ENCODE results near the gene C2orf81.

Gene C2orf81

DNA sequence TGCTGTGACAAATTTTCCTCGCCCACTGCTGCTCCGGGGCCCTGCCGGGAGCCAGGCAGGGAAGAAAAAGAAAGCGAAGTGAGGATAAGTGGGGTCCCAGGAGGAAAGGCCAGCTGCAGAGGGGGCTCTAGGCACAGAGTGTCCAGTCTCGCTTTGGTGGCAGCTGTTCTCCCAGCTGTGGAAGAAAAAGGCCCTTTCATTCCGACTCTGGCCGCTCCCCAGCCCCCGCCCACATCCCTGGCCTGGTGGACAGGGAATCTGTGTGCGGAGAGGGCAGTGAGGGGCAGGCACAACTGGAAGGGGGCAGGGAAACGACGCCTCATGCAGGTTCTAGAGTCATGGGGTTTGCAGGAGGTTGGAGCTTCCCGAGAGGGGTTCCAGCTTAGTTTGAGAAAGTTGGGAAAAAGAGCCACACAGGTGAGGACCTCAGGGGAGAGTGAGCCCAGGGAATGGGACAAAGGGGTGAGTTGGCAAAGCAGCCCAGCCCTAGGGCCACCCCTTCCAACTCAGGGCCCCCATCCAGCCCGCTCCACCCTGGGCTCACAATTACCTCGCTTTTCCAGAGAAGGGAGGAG lies 18.5 kb upstream of the C2orf81 start:
- no peaks in the 10 kb centered on the region for H3K9me3 ChIP-seq (ENCODE audit: control insufficient read depth, insufficient read depth, low read length)
- H3K4me2 ChIP-seq (ENCODE audit: low read length): peak overlapping the region; percentile 69
- peaks cover 25% of the 10 kb centered on the region for H3K27me3 ChIP-seq (ENCODE audit: control insufficient read depth, low read length)
- no peaks in the 10 kb centered on the region for H3K36me3 ChIP-seq (ENCODE audit: control insufficient read depth, low read length)
- no peak overlapping the region for H3K27ac ChIP-seq (ENCODE audit: low read depth, low read length)
- H3K4me1 ChIP-seq (ENCODE audit: control insufficient read depth, low read length): peaks cover 47% of the 10 kb centered on the region
- no peaks in the 10 kb centered on the region for H3K79me2 ChIP-seq (ENCODE audit: control insufficient read depth, low read length)
- no peaks in the 10 kb centered on the region for H4K20me1 ChIP-seq (ENCODE audit: control insufficient read depth, insufficient read depth, low read depth, low read length)
- H3F3A ChIP-seq (ENCODE audit: control insufficient read depth, insufficient read depth): no peaks in the 10 kb centered on the region
- H3K9me2 ChIP-seq (replicated peaks; ENCODE audit: control insufficient read depth, low read length): no peaks in the 10 kb centered on the region
- TF ChIP-seq EZH2phosphoT487 (IDR thresholded peaks at IDR 0.05; ENCODE audit: borderline replicate concordance, low read length): no peak
- TF ChIP-seq, protein P1, sequence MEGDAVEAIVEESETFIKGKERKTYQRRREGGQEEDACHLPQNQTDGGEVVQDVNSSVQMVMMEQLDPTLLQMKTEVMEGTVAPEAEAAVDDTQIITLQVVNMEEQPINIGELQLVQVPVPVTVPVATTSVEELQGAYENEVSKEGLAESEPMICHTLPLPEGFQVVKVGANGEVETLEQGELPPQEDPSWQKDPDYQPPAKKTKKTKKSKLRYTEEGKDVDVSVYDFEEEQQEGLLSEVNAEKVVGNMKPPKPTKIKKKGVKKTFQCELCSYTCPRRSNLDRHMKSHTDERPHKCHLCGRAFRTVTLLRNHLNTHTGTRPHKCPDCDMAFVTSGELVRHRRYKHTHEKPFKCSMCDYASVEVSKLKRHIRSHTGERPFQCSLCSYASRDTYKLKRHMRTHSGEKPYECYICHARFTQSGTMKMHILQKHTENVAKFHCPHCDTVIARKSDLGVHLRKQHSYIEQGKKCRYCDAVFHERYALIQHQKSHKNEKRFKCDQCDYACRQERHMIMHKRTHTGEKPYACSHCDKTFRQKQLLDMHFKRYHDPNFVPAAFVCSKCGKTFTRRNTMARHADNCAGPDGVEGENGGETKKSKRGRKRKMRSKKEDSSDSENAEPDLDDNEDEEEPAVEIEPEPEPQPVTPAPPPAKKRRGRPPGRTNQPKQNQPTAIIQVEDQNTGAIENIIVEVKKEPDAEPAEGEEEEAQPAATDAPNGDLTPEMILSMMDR (IDR thresholded peaks at IDR 0.05; ENCODE audit: low read depth, low read length, poor library complexity, severe bottlenecking): no peak
- H3K4me3 ChIP-seq (ENCODE audit: low read length): peak overlapping the region; percentile 66

DNA sequence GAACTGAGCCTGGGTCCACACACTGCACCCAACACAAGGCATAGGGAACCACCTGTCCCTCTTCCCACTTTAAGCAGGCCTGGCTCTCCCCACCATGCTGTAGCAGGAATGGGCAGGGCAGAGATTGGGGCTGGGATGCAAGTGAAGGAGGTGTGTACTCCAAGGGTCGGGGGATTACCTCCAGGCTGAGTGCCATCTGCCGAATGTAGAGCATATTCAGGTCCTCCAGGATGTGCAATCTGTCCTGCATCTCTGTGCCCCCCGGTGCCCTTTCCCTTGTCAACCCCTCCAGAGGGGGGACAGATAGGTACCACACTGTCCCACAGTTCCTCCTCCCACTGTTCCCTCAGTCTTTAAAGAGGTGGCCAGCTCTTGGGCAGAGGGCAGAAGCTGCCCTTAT lies 18.0 kb upstream of the C2orf81 start:
- Histone ChIP-seq H3F3A (ENCODE audit: control insufficient read depth, insufficient read depth) (no peaks in the 10 kb centered on the region), H3K27ac (ENCODE audit: low read depth, low read length) (no peak overlapping the region), H4K20me1 (ENCODE audit: control insufficient read depth, insufficient read depth, low read depth, low read length) (no peaks in the 10 kb centered on the region), H3K27me3 (ENCODE audit: control insufficient read depth, low read length) (peaks cover 20% of the 10 kb centered on the region), H3K4me1 (ENCODE audit: control insufficient read depth, low read length) (peaks cover 43% of the 10 kb centered on the region), H3K9me3 (ENCODE audit: control insufficient read depth, insufficient read depth, low read length) (no peaks in the 10 kb centered on the region), H3K9me2 (replicated peaks; ENCODE audit: control insufficient read depth, low read length) (no peaks in the 10 kb centered on the region), H3K36me3 (ENCODE audit: control insufficient read depth, low read length) (no peaks in the 10 kb centered on the region), H3K4me2 (ENCODE audit: low read length) (peak overlapping the region; percentile 69), H3K79me2 (ENCODE audit: control insufficient read depth, low read length) (no peaks in the 10 kb centered on the region), H3K4me3 (ENCODE audit: low read length) (peak overlapping the region; percentile 66)
- TF ChIP-seq, protein P1 (IDR thresholded peaks at IDR 0.05; ENCODE audit: low read depth, low read length, poor library complexity, severe bottlenecking): no peak
- no peak for TF ChIP-seq EZH2phosphoT487 (IDR thresholded peaks at IDR 0.05; ENCODE audit: borderline replicate concordance, low read length)

DNA sequence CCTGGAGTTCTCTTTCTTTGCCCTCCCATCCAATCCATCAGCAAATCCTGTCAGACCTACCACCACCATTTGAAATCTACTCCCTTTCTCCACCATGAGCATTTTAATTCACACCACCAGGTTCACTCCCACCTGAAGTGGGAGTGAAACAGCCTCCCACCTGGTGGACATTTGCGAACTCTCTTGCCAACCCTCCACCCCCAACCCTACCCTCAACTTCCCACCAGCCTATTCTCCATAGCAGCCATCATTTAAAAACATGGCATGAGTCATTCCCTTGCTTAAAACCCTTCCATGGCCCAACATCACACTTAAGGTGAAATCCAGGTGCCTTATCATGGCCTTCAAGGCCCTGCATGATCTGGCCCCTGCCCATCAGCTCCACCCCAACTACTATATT lies 16.8 kb upstream of the C2orf81 start:
- Histone ChIP-seq H3K9me3 (ENCODE audit: control insufficient read depth, insufficient read depth, low read length) (no peaks in the 10 kb centered on the region), H3K9me2 (replicated peaks; ENCODE audit: control insufficient read depth, low read length) (no peaks in the 10 kb centered on the region), H3K4me1 (ENCODE audit: control insufficient read depth, low read length) (peaks cover 35% of the 10 kb centered on the region), H3K4me3 (ENCODE audit: low read length) (no peak overlapping the region), H3K4me2 (ENCODE audit: low read length) (no peak overlapping the region), H3K36me3 (ENCODE audit: control insufficient read depth, low read length) (no peaks in the 10 kb centered on the region), H3K27me3 (ENCODE audit: control insufficient read depth, low read length) (peaks cover 18% of the 10 kb centered on the region), H3K27ac (ENCODE audit: low read depth, low read length) (no peak overlapping the region), H3F3A (ENCODE audit: control insufficient read depth, insufficient read depth) (no peaks in the 10 kb centered on the region), H4K20me1 (ENCODE audit: control insufficient read depth, insufficient read depth, low read depth, low read length) (no peaks in the 10 kb centered on the region), H3K79me2 (ENCODE audit: control insufficient read depth, low read length) (no peaks in the 10 kb centered on the region)
- TF ChIP-seq EZH2phosphoT487 (IDR thresholded peaks at IDR 0.05; ENCODE audit: borderline replicate concordance, low read length): no peak
- TF ChIP-seq, protein P1 (IDR thresholded peaks at IDR 0.05; ENCODE audit: low read depth, low read length, poor library complexity, severe bottlenecking): no peak

Measured in DOHH2 (cell line).